ENCODE measurements around the gene CAMK2B.

GRCh38 chr7:44180631-44181030 lies 144.8 kb downstream of the CAMK2B start:
- no peak for TF ChIP-seq CTCF (IDR thresholded peaks at IDR 0.05)
- TF ChIP-seq POLR2A (IDR thresholded peaks at IDR 0.05), result no peak
- no peak for TF ChIP-seq POLR2AphosphoS5 (IDR thresholded peaks at IDR 0.05)

Data from suprapubic skin (tissue), 4 donors.